ENCODE results near the gene PPP1R14B.

DNA sequence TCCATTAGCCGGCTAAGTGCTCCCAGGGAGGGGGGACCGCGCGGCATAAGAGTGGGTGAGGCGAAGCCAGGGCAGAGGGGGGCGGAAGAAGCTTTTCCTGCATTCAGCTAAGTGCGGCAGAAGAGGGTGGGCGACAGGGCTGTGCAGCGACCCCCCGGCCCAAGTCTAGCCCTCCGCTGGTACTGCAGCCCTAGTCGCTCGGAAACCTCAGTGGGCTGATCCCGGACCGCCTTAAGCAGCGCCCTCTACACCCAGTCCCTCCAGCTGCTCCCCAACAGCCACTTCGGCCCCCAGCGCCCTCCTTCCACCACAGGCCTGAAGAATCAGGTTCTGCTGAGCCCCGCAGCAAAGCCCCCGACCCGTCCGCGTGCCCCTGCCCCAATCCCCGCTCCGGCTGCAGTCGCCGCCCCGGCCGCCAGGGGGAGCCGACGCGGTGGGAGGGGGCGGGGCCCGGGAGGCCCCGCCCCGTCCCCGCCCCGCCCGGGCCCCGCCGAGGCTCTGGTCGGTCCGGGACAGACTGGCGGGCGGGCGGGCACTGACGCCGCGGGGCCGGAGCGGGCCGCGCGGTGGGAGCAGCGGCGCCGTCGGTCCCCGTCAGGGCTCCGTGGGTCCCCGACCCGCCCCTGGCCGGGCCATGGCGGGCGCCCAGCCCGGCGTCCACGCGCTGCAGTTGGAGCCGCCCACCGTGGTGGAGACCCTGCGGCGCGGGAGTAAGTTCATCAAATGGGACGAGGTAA is 4.4 kb upstream of the PPP1R14B start, which contains the start of gene PLCB3:
- TF ChIP-seq, protein P1, sequence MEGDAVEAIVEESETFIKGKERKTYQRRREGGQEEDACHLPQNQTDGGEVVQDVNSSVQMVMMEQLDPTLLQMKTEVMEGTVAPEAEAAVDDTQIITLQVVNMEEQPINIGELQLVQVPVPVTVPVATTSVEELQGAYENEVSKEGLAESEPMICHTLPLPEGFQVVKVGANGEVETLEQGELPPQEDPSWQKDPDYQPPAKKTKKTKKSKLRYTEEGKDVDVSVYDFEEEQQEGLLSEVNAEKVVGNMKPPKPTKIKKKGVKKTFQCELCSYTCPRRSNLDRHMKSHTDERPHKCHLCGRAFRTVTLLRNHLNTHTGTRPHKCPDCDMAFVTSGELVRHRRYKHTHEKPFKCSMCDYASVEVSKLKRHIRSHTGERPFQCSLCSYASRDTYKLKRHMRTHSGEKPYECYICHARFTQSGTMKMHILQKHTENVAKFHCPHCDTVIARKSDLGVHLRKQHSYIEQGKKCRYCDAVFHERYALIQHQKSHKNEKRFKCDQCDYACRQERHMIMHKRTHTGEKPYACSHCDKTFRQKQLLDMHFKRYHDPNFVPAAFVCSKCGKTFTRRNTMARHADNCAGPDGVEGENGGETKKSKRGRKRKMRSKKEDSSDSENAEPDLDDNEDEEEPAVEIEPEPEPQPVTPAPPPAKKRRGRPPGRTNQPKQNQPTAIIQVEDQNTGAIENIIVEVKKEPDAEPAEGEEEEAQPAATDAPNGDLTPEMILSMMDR (conservative IDR thresholded peaks at IDR 0.05) = peak; percentile 78
- no peak for TF ChIP-seq EZH2 (IDR thresholded peaks at IDR 0.05; ENCODE audit: low read depth)
